ENCODE measurements around the gene CNTN4. TPM values are rescaled to one million over a fixed set of nuclear protein-coding genes. Genes with fewer than 3 reads are reported as not detected.

CNTN4 gene
- total RNA-seq, 1 experiment from 2014 or later, result 0.12 TPM

- no peak for TF ChIP-seq CTCF (IDR thresholded peaks at IDR 0.05; ENCODE audit: unreplicated experiment)
- H3K36me3 Mint-ChIP-seq (ENCODE audit: insufficient read depth, unreplicated experiment), result no peaks in the 10 kb centered on the region
- intact Hi-C loops (cut with micrococcal nuclease), result no loop called here
- peaks cover 46% of the 10 kb centered on the region for H3K27me3 Mint-ChIP-seq (ENCODE audit: insufficient read depth, unreplicated experiment)
- ChIA-PET POLR2A (no interaction called here), CTCF (interaction anchor here (1.0 kb wide), 1 partner anchor 14 kb away, joined by 4 read pairs; no protein-coding TSS in a partner anchor)
- H3K4me1 Mint-ChIP-seq (ENCODE audit: insufficient read depth, unreplicated experiment), result peaks cover 5% of the 10 kb centered on the region
- H3K4me3 Mint-ChIP-seq (ENCODE audit: unreplicated experiment), result no peak overlapping the region
- H3K27ac Mint-ChIP-seq (ENCODE audit: low read depth, unreplicated experiment), result no peak overlapping the region
- no peaks in the 10 kb centered on the region for H3K9me3 Mint-ChIP-seq (ENCODE audit: unreplicated experiment)
- BruUV-seq (replicated peaks), result no TSS peak
- DNase-seq (ENCODE audit: unreplicated experiment), result no peak
These were observed 727.8 kb downstream of the CNTN4 start for GRCh38 chr3:2826453-2826852.

- Mint-ChIP-seq H3K27me3 (ENCODE audit: insufficient read depth, unreplicated experiment) (peaks cover 13% of the 10 kb centered on the region), H3K9me3 (ENCODE audit: unreplicated experiment) (no peaks in the 10 kb centered on the region), H3K36me3 (ENCODE audit: insufficient read depth, unreplicated experiment) (no peaks in the 10 kb centered on the region), H3K4me3 (ENCODE audit: unreplicated experiment) (no peak overlapping the region), H3K4me1 (ENCODE audit: insufficient read depth, unreplicated experiment) (peaks cover 6% of the 10 kb centered on the region), H3K27ac (ENCODE audit: low read depth, unreplicated experiment) (no peak overlapping the region)
- BruUV-seq (replicated peaks), result no TSS peak
- intact Hi-C loops (cut with micrococcal nuclease), result no loop called here
- DNase-seq (ENCODE audit: unreplicated experiment), result no peak
- TF ChIP-seq CTCF (IDR thresholded peaks at IDR 0.05; ENCODE audit: unreplicated experiment), result no peak
- CTCF ChIA-PET, result interaction anchor here (0.6 to 1.2 kb wide), 4 partner anchors 9 to 135 kb away, joined by 3 to 4 read pairs (median 3); no protein-coding TSS in a partner anchor
- POLR2A ChIA-PET, result no interaction called here
These were observed 738.6 kb downstream of the CNTN4 start for GRCh38 chr3:2837239-2837638.

GRCh38 chr3:2837910-2838309, 739.2 kb downstream of the CNTN4 start:
- BruUV-seq (replicated peaks), result no TSS peak
- Mint-ChIP-seq H3K9me3 (ENCODE audit: unreplicated experiment) (no peaks in the 10 kb centered on the region), H3K27ac (ENCODE audit: low read depth, unreplicated experiment) (no peak overlapping the region), H3K27me3 (ENCODE audit: insufficient read depth, unreplicated experiment) (peaks cover 13% of the 10 kb centered on the region), H3K36me3 (ENCODE audit: insufficient read depth, unreplicated experiment) (no peaks in the 10 kb centered on the region), H3K4me3 (ENCODE audit: unreplicated experiment) (no peak overlapping the region), H3K4me1 (ENCODE audit: insufficient read depth, unreplicated experiment) (peaks cover 6% of the 10 kb centered on the region)
- no peak for DNase-seq (ENCODE audit: unreplicated experiment)
- intact Hi-C loops (cut with micrococcal nuclease), result no loop called here
- ChIA-PET CTCF (interaction anchor here (0.5 to 1.2 kb wide), 5 partner anchors 10 to 400 kb away, joined by 3 to 4 read pairs (median 3); no protein-coding TSS in a partner anchor), POLR2A (interaction anchor here (0.6 kb wide), 1 partner anchor 1864 kb away, joined by 3 read pairs; no protein-coding TSS in a partner anchor)
- TF ChIP-seq CTCF (IDR thresholded peaks at IDR 0.05; ENCODE audit: unreplicated experiment), result no peak

GRCh38 chr3:2838546-2839157, 740.0 kb downstream of the CNTN4 start:
- ChIA-PET CTCF (interaction anchor here (0.7 to 1.1 kb wide), 2 partner anchors 47 to 83 kb away, joined by 3 read pairs; no protein-coding TSS in a partner anchor), POLR2A (interaction anchor here (0.6 kb wide), 2 partner anchors 1737 to 1863 kb away, joined by 3 to 4 read pairs; no protein-coding TSS in a partner anchor)
- peaks cover 19% of the 10 kb centered on the region for H3K27me3 Mint-ChIP-seq (ENCODE audit: insufficient read depth, unreplicated experiment)
- H3K4me3 Mint-ChIP-seq (ENCODE audit: unreplicated experiment), result no peak overlapping the region
- BruUV-seq (replicated peaks), result no TSS peak
- no peak for DNase-seq (ENCODE audit: unreplicated experiment)
- H3K9me3 Mint-ChIP-seq (ENCODE audit: unreplicated experiment), result no peaks in the 10 kb centered on the region
- H3K27ac Mint-ChIP-seq (ENCODE audit: low read depth, unreplicated experiment), result no peak overlapping the region
- no peak for TF ChIP-seq CTCF (IDR thresholded peaks at IDR 0.05; ENCODE audit: unreplicated experiment)
- intact Hi-C loops (cut with micrococcal nuclease), result no loop called here
- no peaks in the 10 kb centered on the region for H3K36me3 Mint-ChIP-seq (ENCODE audit: insufficient read depth, unreplicated experiment)
- H3K4me1 Mint-ChIP-seq (ENCODE audit: insufficient read depth, unreplicated experiment), result peaks cover 6% of the 10 kb centered on the region
